MCF 10A (cell line): Measurements from ENCODE around the gene LAMB4. TPM values are rescaled to one million over a fixed set of nuclear protein-coding genes. Genes with fewer than 3 reads are reported as not detected.

Source experiments
- BruUV-seq: library from RNA; stranded (reverse); fragments of 400-500 nt; replicated peaks from 2 replicates; lab custom pipeline; 2021; lab: Mats Ljungman, UMichigan
- CTCF ChIA-PET: fragments of 300-600 bp; sonication (Branson Sonifier 250); formaldehyde crosslinking; extraction: SDS; loops from one replicate; lab custom pipeline; 2021; ENCODE audit warnings: antibody characterized with exemption, inconsistent platforms; lab: Yijun Ruan, JAX
- POLR2A ChIA-PET: fragments of 300-600, 350-650 bp; sonication (Branson Sonifier 250); formaldehyde crosslinking; extraction: SDS; loops from one replicate; lab custom pipeline; 2020; ENCODE audit warnings: antibody characterized with exemption, inconsistent platforms; lab: Yijun Ruan, JAX
- DNase-seq: peaks from one replicate; pipeline ENCODE4 v3.0.0-alpha.2; 2018; ENCODE audit not compliant: unreplicated experiment
- H3K27ac Mint-ChIP-seq: one replicate; pipeline ENCODE4 v1.8.0; 2022; ENCODE audit warnings: mild to moderate bottlenecking, low read depth, mixed read lengths; ENCODE audit not compliant: unreplicated experiment
- H3K27me3 Mint-ChIP-seq: one replicate; pipeline ENCODE4 v1.8.0; 2022; ENCODE audit warnings: mixed read lengths; ENCODE audit not compliant: insufficient read depth, unreplicated experiment
- H3K36me3 Mint-ChIP-seq: one replicate; pipeline ENCODE4 v1.8.0; 2022; ENCODE audit warnings: mild to moderate bottlenecking, moderate library complexity, mixed read lengths; ENCODE audit not compliant: insufficient read depth, unreplicated experiment
- H3K4me1 Mint-ChIP-seq: one replicate; pipeline ENCODE4 v1.8.0; 2022; ENCODE audit warnings: mixed read lengths; ENCODE audit not compliant: insufficient read depth, unreplicated experiment
- H3K4me3 Mint-ChIP-seq: one replicate; pipeline ENCODE4 v1.8.0; 2022; ENCODE audit warnings: mild to moderate bottlenecking, moderate library complexity, mixed read lengths; ENCODE audit not compliant: unreplicated experiment
- H3K9me3 Mint-ChIP-seq: one replicate; pipeline ENCODE4 v1.8.0; 2022; ENCODE audit warnings: mixed read lengths; ENCODE audit not compliant: unreplicated experiment
- CTCF ChIP-seq: fragments of 200-600 bp; IDR thresholded peaks from one replicate; pipeline ENCODE4 v1.8.0; 2022; ENCODE audit warnings: antibody characterized with exemption, mild to moderate bottlenecking; ENCODE audit not compliant: unreplicated experiment
- intact Hi-C: fragments of 100-400 bp; cut with micrococcal nuclease; formaldehyde crosslinking; loops from 2 replicates; pipeline ENCODE4 v1.14.1; 2022
- total RNA-seq: library from RNA; stranded (reverse); gene quantifications from 2 replicates; pipeline ENCODE4 v1.2.3, GENCODE V29; 2022

The LAMB4 gene
- total RNA-seq, 1 experiment from 2014 or later = 0.35 TPM

- no TSS peak for BruUV-seq
- no peak for DNase-seq
- Mint-ChIP-seq H3K27me3 (no peaks in the 10 kb centered on the region), H3K36me3 (no peaks in the 10 kb centered on the region), H3K27ac (no peak overlapping the region), H3K4me1 (no peaks in the 10 kb centered on the region), H3K9me3 (no peaks in the 10 kb centered on the region), H3K4me3 (no peak overlapping the region)
- POLR2A ChIA-PET = interaction anchor here (1.3 kb wide), 1 partner anchor 13 kb away, joined by 6 read pairs; no protein-coding TSS in a partner anchor
- intact Hi-C loops = no loop called here
- no peak for TF ChIP-seq CTCF
- CTCF ChIA-PET = no interaction called here
These were observed 40.1 kb upstream of the LAMB4 start for GRCh38 chr7:108170251-108170650.

GRCh38 chr7:108167460-108167859, 37.3 kb upstream of the LAMB4 start:
- Mint-ChIP-seq H3K4me1 (no peaks in the 10 kb centered on the region), H3K27me3 (no peaks in the 10 kb centered on the region), H3K36me3 (no peaks in the 10 kb centered on the region), H3K27ac (no peak overlapping the region), H3K4me3 (no peak overlapping the region), H3K9me3 (peaks cover 6% of the 10 kb centered on the region)
- CTCF ChIA-PET = interaction anchor here (0.6 to 1.2 kb wide), 2 partner anchors 14 to 286 kb away, joined by 3 to 5 read pairs; no protein-coding TSS in a partner anchor
- POLR2A ChIA-PET = no interaction called here
- no peak for TF ChIP-seq CTCF
- DNase-seq = no peak
- intact Hi-C loops = no loop called here
- BruUV-seq = no TSS peak

GRCh38 chr7:108166687-108167086, 36.5 kb upstream of the LAMB4 start:
- DNase-seq = no peak
- CTCF ChIA-PET = interaction anchor here (0.5 to 1.2 kb wide), 5 partner anchors 9 to 298 kb away, joined by 3 to 8 read pairs (median 4); no protein-coding TSS in a partner anchor
- H3K27ac Mint-ChIP-seq = no peak overlapping the region
- no peak for TF ChIP-seq CTCF
- H3K36me3 Mint-ChIP-seq = no peaks in the 10 kb centered on the region
- H3K9me3 Mint-ChIP-seq = peaks cover 6% of the 10 kb centered on the region
- POLR2A ChIA-PET = interaction anchor here (0.6 kb wide), 1 partner anchor 245 kb away, joined by 3 read pairs; no protein-coding TSS in a partner anchor
- intact Hi-C loops = no loop called here
- no TSS peak for BruUV-seq
- H3K27me3 Mint-ChIP-seq = no peaks in the 10 kb centered on the region
- no peak overlapping the region for H3K4me3 Mint-ChIP-seq
- H3K4me1 Mint-ChIP-seq = no peaks in the 10 kb centered on the region

- Mint-ChIP-seq H3K27ac (no peak overlapping the region), H3K4me3 (no peak overlapping the region), H3K9me3 (peaks cover 6% of the 10 kb centered on the region), H3K36me3 (no peaks in the 10 kb centered on the region), H3K4me1 (no peaks in the 10 kb centered on the region), H3K27me3 (no peaks in the 10 kb centered on the region)
- no peak for TF ChIP-seq CTCF
- no peak for DNase-seq
- intact Hi-C loops = no loop called here
- no TSS peak for BruUV-seq
- POLR2A ChIA-PET = no interaction called here
- CTCF ChIA-PET = interaction anchor here (0.9 to 1.3 kb wide), 2 partner anchors 8 to 15 kb away, joined by 4 read pairs; no protein-coding TSS in a partner anchor
These were observed 35.6 kb upstream of the LAMB4 start for GRCh38 chr7:108165723-108166122.
